ENCODE results near the gene TRIM6. TPM values are rescaled to one million over a fixed set of nuclear protein-coding genes. Genes with fewer than 3 reads are reported as not detected.
A peak's percentile ranks its signal among the peaks of the same experiment; 100 is the strongest.
"Not testable (repeated sequence)": the region's sequence is repeated elsewhere in the genome, so short reads cannot be mapped to it uniquely, and the experiment has no call there.

Gene TRIM6, protein sequence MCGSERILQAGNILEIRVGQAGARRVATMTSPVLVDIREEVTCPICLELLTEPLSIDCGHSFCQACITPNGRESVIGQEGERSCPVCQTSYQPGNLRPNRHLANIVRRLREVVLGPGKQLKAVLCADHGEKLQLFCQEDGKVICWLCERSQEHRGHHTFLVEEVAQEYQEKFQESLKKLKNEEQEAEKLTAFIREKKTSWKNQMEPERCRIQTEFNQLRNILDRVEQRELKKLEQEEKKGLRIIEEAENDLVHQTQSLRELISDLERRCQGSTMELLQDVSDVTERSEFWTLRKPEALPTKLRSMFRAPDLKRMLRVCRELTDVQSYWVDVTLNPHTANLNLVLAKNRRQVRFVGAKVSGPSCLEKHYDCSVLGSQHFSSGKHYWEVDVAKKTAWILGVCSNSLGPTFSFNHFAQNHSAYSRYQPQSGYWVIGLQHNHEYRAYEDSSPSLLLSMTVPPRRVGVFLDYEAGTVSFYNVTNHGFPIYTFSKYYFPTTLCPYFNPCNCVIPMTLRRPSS
- polyA plus RNA-seq (ENCODE audit: insufficient read length in 10 of 10) = 1 to 10 TPM; 1.0 to 2.3 (median 1.6) TPM
- long read RNA-seq, donor 1 = 0 reads
- long read RNA-seq, donor 2 = 0 reads
- long read RNA-seq, donor 3 = 0 reads
- long read RNA-seq, donor 4 = 0 reads
- long read RNA-seq, donor 5 = 0 reads
- long read RNA-seq, donor 6 = 0 reads
- long read RNA-seq, donor 7 = 0 reads
- long read RNA-seq, donor 8 = 0 reads
- long read RNA-seq, donor 9 = 0 reads

DNA sequence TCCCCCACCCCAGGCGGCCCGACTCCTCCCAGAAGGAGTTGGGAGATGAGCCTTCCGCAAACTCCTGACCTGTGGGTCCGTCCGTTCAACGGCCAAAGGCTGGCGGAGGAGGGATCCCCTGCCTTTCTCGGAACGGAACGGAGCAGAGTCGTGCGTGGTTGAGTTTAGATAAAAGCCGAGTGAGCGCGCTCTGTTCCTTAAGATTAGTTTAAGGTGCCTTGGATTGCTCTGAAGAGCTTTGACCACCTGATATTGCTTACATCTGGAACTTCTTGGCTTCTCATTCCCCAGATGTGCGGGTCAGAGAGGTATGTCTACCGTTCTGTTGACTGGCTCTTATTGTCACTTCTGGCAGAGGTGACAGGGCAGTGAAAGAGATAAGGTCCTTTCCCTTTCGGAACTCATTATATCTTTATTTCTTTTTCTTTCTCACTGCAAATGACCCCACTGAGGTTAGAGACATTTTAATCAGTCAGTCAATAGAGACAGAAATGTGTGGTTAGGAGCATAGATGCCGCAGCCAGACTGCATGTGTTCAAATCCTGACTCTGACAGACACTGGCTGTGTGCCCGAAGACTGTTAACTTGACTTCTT is at the start of gene TRIM6:
TSS of gene TRIM6 (plus strand) at position 31 of the 595 bp plus-strand sequence. CDS start at position 292, 261 bp downstream.
- DNase-seq = peak; percentile 31 to 74 (median 46)

DNA sequence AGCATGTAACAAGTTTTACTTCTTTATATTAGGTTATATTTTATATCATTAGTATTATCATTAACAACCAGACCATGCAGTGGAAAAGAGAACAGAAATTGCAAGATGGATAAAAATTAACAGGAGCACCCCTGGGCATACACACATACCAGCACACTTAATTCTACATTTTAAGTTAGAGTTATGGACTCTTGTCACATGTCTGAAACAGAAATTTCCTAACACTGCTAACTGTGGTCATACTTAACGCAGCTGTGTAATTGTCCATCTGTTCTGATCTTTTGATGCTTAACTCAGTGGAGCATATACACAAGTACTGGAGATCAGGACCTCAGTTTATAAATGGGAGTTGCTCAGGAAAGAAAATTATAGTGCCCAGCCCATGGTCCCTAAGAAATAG is 48.5 kb upstream of the TRIM6 start:
- no peak for DNase-seq

DNA sequence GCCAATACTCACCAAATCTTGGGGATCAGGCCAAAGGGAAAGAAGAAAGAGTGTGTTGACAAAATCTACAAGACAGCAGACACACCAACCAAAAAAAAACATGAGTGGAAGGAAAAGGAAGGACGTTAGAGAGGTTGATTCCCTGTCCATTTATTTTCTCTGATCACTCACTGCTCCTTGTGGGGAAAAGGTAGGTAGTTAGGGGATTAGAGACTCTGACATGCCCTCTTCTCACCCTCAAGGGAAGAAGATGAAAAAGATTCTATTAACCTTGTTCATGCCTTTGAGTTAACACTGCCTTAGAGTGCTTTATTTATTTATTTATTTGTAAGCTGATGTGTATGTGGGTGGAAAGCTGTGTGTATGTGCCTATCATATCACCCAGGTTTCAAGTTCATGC is 48.0 kb upstream of the TRIM6 start, which contains the start of gene OR52H1:
TSS of gene OR52H1 (minus strand) at position 101 of the 400 bp plus-strand sequence. CDS start 3,035 bp downstream, outside the sequence.
- no peak for DNase-seq

DNA sequence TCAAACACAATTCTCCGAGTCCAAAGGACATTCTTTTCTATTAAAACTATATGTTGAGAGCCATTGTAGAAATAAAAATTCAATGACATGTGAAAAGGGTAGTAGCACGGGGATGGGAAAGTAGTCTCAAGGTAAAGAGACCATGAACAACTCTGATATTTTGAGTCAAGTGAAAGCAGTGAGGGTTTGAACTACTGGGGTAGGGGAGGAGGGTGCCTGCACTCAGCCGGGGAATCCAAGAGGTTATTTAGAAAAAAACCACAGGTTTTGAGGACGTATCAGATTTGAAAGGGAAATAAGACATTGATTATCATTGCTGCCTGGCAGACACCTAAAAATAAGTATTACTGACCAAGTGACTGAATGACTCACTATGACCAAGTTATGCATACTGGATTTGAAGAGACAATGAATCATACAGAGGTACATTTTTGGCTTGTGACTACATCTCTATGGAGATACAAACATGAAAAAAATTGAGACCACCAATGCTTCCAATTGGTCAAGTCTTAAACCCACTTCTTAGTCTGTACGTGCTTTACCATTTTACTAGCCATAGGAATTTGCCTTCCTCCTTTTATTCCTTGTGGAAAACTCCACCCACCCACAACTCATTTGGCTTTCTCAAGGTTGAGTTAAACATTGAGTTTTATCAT is 45.9 kb upstream of the TRIM6 start:
- peak in 1 of 3 donors; percentile 84 for DNase-seq

DNA sequence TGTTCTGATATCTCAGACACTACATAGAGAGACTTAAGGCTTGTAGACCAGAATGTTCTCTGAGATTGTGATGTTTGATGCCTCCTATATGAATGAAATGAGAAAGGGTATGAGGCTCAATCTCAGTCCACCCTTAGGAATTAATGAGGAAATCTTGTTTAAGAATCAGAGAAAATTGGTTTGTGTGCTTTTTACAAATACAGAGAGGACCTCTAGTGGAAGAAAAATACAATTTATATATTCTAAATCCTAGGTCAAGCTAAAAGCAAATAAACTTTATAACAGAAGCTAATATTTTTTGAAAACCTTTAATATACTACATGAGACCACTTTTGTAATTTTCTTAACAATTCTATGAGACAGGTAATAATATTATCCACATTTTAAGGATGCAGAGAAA is 43.1 kb upstream of the TRIM6 start:
- DNase-seq = no peak

DNA sequence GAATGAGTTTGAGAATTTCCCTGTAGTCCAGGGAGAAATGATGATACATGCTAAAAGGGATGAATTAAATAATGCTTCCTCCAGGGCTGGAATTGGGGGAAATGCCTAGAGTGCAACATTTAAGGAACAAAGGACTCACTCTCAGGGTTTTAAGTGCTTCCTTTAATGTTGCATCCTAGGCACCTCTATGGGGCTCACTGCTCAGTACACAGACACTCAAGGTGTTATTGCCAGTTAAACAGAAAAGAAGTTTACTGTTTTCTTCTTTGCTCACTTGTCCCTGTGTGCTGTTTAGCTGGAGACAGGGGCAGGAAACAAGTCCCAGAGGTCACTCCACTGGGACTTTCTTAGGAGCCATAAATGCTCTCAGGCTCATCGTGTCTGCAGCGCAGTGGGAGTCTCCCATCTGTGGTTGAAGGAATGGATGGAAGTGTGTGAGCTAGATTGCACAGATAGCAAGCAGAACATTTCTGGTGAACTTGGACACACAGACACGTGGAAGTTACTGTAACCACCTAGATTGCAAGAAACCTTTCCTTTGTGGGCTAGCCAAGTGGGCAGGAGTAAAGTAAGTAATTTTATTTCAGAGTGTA is 39.7 kb upstream of the TRIM6 start:
- DNase-seq = no peak

DNA sequence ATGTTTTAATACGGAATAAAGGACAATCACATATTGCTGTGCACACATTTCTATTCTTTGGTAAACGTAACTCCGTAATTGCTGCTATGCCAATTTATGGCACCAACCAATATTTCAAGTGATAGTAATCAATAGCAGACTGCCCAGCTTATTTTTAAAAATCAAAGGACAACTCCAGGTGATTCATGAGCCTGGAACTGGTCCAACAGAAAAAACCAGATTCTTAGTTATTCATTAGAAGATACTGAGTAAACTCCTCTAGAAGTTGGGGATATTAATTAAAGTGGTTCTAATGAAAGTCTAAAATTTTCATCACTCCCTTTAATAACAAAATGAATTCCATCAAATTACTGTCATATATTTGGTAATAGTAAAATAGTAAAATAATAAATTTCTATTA is 38.7 kb upstream of the TRIM6 start:
- no peak for DNase-seq

DNA sequence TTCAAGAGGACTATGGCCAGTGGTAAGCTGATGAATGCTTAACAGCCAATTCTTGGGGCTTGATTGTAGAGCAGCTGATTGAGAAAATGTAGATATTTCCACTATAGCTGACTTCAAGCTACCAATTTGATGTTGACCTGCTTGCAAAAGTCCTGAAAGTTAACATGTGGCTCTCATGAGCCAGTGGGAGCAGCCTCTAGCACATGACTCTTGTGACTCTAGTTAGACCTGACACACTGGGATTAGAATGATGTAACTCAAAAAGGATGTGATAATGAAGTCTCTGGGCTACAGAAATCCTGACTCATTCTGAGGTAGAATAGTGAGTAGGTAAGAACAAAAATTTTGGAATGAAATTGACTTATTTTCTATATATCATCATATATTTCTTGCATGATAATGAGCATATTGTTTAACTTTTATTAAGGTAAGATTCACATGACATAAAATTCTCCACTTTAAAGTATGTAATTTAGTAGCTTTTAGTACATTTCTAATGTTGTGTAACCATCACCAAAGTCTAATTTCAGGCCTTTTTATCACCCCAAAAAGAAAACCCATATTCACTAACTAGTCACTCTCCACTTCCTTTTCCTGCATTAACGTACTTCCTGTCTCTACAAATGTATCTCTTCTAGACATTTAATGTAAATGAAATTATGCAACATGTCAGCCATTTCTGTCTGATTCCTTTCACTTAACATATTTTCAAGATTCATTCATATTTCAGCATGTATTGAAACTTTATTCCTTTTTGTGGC is 32.0 kb upstream of the TRIM6 start:
- no peak for DNase-seq

DNA sequence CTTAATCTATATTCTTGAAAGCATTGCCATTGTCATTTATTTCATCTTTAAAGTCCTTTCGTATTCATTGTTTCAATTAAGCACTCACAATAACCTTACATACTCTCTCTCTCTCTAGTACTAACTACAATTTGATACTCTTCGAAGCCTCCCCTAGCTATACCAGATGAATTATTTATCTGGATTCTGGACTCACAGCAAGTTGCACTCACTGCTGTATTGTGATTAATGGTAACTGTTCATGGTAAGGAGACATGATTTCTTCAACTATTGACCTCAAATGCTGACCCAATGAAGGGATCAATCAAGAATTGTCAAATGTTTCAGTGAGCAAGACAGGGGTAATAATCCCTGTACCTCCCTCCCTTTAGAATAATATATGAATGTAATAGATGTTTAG is 21.8 kb upstream of the TRIM6 start:
- no peak for DNase-seq

DNA sequence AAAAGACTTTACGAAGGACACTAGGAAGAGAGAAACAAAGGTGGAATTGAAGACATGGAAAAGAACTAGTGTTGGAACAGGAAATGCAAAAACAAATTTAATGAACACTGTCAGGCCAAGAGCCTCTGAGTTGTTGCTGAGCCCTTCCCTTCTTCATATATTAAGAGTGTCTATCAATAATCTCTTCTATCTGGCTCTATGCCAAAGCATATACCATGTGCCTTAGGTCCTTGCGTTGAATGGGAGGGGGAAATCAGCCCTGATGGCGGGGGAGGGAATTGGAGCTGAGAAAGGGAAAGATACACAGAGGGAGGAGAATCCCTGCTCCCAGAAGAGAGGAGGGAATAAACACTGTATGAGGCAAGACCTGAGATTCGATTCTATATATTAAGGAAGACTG is 21.3 kb upstream of the TRIM6 start:
- no peak for DNase-seq

DNA sequence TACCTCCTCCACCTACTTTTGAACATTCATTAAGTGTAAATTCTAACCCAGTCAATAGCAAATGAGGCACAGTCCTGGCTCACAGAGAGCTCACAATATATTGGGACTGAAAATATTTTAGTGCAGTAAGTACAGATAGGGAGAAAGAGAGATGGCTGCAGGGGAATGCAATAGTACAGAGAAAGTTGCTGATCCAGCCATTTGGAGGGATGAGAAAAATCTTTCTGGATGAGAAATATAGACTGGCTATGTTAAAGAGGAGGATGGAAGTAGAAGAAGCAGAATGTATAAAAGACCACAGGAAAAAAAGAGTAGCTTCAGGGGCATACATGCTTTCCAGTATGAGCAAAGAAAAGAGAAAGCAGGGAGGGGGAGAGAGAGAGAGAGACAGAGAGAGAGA is 19.3 kb upstream of the TRIM6 start:
- no peak for DNase-seq

DNA sequence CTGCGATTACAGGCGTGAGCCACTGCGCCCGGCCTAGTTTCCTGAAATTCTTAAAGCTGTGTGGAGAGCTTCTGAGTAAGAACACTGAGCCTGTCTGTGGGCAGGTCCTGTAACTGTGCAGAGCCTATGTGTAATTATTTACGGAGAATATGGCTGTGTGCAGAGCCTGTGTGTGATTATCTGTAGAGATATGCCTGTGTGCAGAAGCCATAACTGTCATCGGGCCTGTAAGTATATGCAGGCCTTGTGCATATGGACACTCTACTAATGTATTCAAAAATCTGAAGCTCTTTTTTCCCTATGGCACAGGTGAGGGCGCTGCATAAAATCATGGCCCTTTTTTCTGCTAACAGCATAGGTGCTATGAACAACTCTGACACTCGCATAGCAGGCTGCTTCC is 15.9 kb upstream of the TRIM6 start, which contains the start of gene OR52B6:
TSS of gene OR52B6 (plus strand) at position 301 of the 400 bp plus-strand sequence. CDS start at position 301, 0 bp downstream.
- DNase-seq = no peak

DNA sequence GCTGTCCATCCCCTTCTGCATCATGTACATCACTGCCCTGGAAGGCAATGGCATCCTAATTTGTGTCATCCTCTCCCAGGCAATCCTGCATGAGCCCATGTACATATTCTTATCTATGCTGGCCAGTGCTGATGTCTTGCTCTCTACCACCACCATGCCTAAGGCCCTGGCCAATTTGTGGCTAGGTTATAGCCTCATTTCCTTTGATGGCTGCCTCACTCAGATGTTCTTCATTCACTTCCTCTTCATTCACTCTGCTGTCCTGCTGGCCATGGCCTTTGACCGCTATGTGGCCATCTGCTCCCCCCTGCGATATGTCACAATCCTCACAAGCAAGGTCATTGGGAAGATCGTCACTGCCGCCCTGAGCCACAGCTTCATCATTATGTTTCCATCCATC is 15.4 kb upstream of the TRIM6 start:
- DNase-seq = no peak

DNA sequence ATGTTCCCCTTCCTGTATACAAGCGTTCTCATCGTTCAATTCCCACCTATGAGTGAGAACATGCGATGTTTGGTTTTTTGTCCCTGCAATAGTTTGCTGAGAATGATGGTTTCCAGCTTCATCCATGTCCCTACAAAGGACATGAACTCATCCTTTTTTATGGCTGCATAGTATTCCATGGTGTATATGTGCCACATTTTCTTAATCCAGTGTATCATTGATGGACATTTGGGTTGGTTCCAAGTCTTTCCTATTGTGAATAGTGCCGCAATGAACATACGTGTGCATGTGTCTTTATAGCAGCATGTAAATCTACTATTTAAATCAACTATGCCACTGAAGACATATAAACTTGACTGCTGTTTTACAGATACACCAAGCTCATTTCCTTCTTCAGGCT is 12.0 kb upstream of the TRIM6 start:
- not testable (repeated sequence) for DNase-seq

DNA sequence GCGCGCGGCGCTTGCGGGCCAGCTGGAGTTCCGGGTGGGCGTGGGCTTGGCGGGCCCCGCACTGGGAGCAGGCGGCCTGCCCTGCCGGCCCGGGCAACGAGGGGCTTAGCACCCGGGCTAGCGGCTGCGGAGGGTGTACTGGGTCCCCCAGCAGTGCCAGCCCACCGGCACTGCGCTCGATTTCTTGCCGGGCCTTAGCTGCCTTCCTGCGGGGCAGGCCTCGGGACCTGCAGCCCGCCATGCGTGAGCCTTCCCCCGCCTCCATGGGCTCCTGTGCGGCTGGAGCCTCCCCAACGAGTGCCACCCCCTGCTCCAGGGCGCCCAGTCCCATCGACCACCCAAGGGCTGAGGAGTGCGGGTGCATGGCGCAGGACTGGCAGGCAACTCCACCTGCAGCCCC is 6.5 kb upstream of the TRIM6 start:
- not testable (repeated sequence) for DNase-seq

DNA sequence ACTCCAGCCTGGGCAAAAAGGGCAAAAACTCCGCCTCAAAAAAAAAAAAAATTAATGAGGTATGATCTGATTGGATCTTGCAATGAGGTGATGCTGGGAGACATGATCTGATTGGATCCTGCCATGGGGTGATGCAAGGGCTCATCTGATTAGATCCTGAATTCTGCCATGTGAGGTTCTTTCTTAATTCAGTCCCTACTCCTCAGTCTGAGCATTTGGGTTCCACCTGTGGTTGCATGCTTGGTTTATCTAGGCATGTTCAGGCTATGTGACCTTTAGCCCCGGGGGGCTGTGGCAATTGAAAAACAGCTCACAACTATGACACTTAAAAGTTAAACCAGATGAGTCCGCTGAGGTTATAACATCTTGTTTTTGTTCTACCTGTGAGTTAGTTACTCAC is 4.8 kb upstream of the TRIM6 start:
- no peak for DNase-seq

DNA sequence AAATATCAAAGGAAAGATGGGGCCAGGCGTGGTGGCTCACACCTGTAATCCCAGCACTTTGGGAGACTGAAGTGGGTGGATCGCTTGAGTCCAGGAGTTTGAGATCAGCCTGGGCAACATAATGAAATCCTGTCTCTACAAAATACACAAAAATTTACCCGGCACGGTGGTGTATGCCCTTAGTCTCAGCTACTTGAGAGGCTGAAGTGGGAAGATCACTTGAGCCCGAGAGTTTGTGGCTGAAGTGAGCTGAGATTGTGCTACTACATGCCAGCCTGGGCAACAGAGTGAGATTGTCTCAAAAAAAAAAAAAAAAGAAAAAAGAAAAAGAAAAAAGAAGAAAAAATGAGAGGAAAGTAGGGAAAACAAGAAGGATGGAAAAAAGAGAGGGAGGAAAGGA is 3.8 kb upstream of the TRIM6 start:
- DNase-seq = no peak

DNA sequence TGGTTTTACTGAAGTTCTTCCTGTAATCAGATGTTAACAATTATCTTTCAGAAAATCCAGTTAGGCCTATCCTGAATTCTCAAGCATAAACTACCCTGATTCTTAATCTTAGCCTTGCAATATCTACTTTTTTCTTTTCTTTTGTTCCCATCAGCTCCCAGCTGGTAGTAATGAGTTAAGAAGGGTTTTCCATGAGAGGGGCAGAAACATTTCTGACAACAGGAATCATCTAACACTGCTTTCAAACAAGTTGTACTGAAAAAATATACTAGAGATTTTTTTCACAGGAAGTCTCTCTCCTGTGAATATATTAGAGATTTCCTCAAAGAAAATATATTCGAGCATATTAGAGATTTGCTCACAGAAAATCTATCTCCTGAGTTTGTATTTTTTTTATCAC is 3.3 kb upstream of the TRIM6 start:
- no peak for DNase-seq

DNA sequence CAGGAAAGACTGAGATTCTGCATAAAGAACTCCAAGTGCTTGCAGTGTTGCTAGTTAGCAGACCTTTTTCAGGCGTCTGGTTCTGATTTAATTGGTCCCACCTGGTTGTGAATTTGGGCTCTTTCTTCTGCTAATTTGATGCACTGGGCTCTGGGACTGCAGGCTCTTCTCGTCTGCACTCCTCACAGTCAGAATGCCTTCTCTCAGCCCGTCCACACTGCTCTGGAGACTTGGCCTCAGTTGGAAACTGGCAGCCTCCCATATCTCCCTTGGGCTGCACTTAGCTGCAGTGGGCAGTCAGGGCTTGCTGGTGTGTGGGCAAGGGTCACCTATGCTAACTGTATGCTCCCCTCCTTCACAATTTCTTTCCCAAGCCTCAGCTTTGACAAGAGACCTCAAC is 1.5 kb downstream of the TRIM6 start:
- DNase-seq = no peak

DNA sequence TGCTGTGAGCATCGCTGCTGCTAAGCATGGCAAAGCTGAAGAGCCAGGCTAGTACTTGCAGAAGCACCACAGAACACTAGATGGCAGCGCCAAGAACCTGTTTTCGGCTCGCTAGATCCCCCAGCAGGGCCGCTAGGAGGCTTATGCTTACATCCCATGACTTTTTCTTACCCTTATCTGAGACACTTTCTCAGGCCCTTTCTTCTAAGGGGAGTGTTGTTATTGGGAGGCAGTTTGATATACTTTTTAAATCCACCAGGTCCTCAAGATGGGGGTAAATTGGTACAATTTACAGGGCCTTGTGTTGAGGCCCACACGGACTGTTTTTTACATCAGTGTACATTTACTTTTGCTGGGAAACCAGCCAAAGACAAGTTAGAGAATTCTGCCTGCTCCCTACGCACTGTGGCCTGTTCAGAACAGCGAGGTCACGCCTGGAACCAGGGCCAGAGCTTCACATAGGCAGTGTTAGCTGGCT is 4.0 kb downstream of the TRIM6 start:
- DNase-seq = peak; percentile 46 to 80 (median 55)

DNA sequence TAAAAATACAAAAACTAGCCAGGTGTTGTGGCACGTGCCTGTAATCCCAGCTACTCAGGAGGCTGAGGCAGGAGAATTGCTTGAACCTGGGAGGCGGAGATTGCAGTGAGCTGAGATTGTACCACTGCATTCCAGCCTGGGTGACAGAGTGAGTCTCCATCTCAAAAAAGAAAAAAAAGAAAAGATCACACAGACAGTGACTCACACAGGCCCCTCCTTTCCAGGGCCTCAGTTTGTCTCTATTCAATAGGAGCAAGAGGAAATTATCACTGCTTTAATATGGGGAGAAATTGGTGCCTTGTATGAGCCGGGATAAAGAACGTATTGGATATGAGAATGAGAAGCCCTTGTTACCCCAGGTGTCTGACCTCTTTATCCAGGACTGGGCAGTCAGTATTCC is 6.4 kb downstream of the TRIM6 start:
- DNase-seq = not testable (repeated sequence)
